Liver (tissue), 3 donors: Measurements from ENCODE around the gene CHSY1.

Source experiments
- ATF3 ChIP-seq: IDR thresholded peaks from 2 replicates; pipeline ENCODE4 v1.6.1; 2016; ENCODE audit warnings: antibody characterized with exemption
- CTCF ChIP-seq: fragments of 150-350 bp; IDR thresholded peaks from 2 replicates; pipeline ENCODE4 v1.5.1; 2017; ENCODE audit warnings: improper control_type of control experiment, low read depth, low read length; ENCODE audit not compliant: missing input control
- JUND ChIP-seq, 2 donors: IDR thresholded peaks; 2 replicates each; pipeline ENCODE4 v1.6.1; 2016; ENCODE audit warnings: antibody characterized with exemption in 2 of 2
- donor health status: healthy.
- donor health status: healthy.

GRCh38 chr15:101159936-101160815, 91.7 kb downstream of the CHSY1 start:
- no peak for TF ChIP-seq CTCF
- TF ChIP-seq JUND (IDR thresholded peaks at IDR 0.05), result no peak
- TF ChIP-seq ATF3, result no peak
